Transverse colon (tissue), 3 donors: ENCODE results near the gene SCAPER.

Source experiments
- EP300 ChIP-seq: sonication (generic); formaldehyde crosslinking; IDR thresholded peaks from one replicate; pipeline ENCODE4 v1.6.1; 2017; ENCODE audit warnings: antibody characterized with exemption, low read depth
- POLR2A ChIP-seq: fragments of 450-650 bp; IDR thresholded peaks from one replicate; pipeline ENCODE4 v1.6.1; 2016; ENCODE audit warnings: antibody characterized with exemption, mild to moderate bottlenecking, moderate library complexity
- TF ChIP-seq, protein P1 (sequence below), 5 experiments: fragments of 200-600 bp in 3 of 5; fragments of 450-650 bp in 2 of 5; sonication (generic) in 3 of 5; IDR thresholded peaks; 1 replicate in 2 of 5; 2 replicates in 3 of 5; pipeline ENCODE4 v1.5.1; 2016 to 2017; ENCODE audit warnings: antibody characterized with exemption in 5 of 5, inconsistent platforms in 3 of 5, mild to moderate bottlenecking in 2 of 5, moderate library complexity in 1 of 5

DNA sequence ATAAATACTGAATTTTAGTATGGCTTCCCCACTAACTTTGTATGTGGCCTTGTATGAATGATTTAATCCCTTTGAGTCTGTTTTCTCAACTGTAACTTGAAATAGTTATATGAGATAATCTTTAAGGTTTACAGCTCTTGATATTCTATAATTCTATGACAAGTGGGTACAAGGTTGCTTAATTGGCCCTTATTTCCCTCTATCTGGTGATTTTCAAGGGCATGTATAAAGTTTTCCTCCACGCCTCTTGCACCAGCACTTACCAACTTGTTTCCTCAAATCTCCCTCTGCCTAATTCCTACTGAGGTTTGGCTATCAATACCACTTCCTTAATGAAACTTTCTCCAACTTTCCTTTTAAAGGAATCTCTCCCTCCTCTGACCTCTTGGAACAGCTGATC, 455.7 kb downstream of the SCAPER start:
- TF ChIP-seq EP300 (no peak), POLR2A (no peak)
- TF ChIP-seq, protein P1, sequence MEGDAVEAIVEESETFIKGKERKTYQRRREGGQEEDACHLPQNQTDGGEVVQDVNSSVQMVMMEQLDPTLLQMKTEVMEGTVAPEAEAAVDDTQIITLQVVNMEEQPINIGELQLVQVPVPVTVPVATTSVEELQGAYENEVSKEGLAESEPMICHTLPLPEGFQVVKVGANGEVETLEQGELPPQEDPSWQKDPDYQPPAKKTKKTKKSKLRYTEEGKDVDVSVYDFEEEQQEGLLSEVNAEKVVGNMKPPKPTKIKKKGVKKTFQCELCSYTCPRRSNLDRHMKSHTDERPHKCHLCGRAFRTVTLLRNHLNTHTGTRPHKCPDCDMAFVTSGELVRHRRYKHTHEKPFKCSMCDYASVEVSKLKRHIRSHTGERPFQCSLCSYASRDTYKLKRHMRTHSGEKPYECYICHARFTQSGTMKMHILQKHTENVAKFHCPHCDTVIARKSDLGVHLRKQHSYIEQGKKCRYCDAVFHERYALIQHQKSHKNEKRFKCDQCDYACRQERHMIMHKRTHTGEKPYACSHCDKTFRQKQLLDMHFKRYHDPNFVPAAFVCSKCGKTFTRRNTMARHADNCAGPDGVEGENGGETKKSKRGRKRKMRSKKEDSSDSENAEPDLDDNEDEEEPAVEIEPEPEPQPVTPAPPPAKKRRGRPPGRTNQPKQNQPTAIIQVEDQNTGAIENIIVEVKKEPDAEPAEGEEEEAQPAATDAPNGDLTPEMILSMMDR (IDR thresholded peaks at IDR 0.05): no peak
